ENCODE measurements around the gene PPP5C. TPM values are rescaled to one million over a fixed set of nuclear protein-coding genes. Genes with fewer than 3 reads are reported as not detected.

Gene PPP5C
- total and polyA plus RNA-seq, 9 of the 15 experiments (the other 6 are each of a cell fraction or from before 2014, with no cell fraction given) = 1.9 to 166 (median 108) TPM

- H3K9me1 ChIP-seq (ENCODE audit: control insufficient read depth, insufficient read depth, low read length) = no peaks in the 10 kb centered on the region
- H4K20me1 ChIP-seq (replicated peaks; ENCODE audit: control insufficient read depth, insufficient read depth, low read length) = no peaks in the 10 kb centered on the region
- 0 out of 5 replicates have a peak, but pooled peaks cover 0 to 2% of the 10 kb centered on the region in 2 experiments for H3K27me3 ChIP-seq (ENCODE audit: control insufficient read depth in 2 of 2, insufficient read depth in 2 of 2, low read length in 2 of 2)
- ATAC-seq = peak; percentile 24
- no peak for FAIRE-seq
- H2AFZ ChIP-seq (ENCODE audit: low read depth, low read length) = peak overlapping the region; percentile 88
- intact Hi-C loops (cut with micrococcal nuclease) = loop anchor here (2.0 kb wide), 1 partner anchor 29 kb away; no protein-coding TSS in a partner anchor
- in situ Hi-C loops (cut with MboI) = no loop called here
- CTCF ChIA-PET (ENCODE audit: low intra/inter-chr PET ratio) = interaction anchor here (2.2 to 13.2 kb wide), 2 partner anchors 83 to 109 kb away, joined by 7 to 325 read pairs; no protein-coding TSS in a partner anchor
- WGBS (ENCODE audit: insufficient coverage, low coverage, missing lambda C conversion rate) = 47% methylated on average over 32 of the region's 36 CpGs
- H3K9ac ChIP-seq (ENCODE audit: insufficient read depth in 1 of 2, low read depth in 2 of 2, low read length in 2 of 2) = peak overlapping the region; percentile 24 to 78; a peak in 3 of 4 replicates
- no peaks in the 10 kb centered on the region; the same call in 2 of the 3 replicates for H3K36me3 ChIP-seq (ENCODE audit: control insufficient read depth, insufficient read depth, low read length)
- peak; percentile 33 to 58 (median 48) for DNase-seq (ENCODE audit: extremely low read depth in 1 of 4, low spot score in 3 of 4)
- no peak overlapping the region for H3K4me3 ChIP-seq
- POLR2A ChIA-PET = interaction anchor here (1.0 to 2.4 kb wide), 2 partner anchors 9 to 104 kb away, joined by 3 to 9 read pairs; partner anchors contain the start of gene CCDC8
- peak overlapping the region; percentile 54; the same call in 1 of the 2 replicates for H3K4me2 ChIP-seq (ENCODE audit: insufficient read depth, low read length)
- peak overlapping the region; percentile 37; the same call in 2 of the 3 replicates for H3K27ac ChIP-seq (ENCODE audit: extremely low read depth, low read depth, low read length)
- no TSS peak for BruUV-seq (replicated peaks)
- H3K79me2 ChIP-seq (ENCODE audit: control insufficient read depth, insufficient read depth, low read length) = no peaks in the 10 kb centered on the region
- H3K4me1 ChIP-seq (replicated peaks in 1 of 2; ENCODE audit: control insufficient read depth in 2 of 2, insufficient read depth in 2 of 2, low read length in 2 of 2) = peaks cover 16 to 28% of the 10 kb centered on the region in 2 experiments
- no peaks in the 10 kb centered on the region for H3K9me3 ChIP-seq (replicated peaks; ENCODE audit: control insufficient read depth, insufficient read depth, low read depth, low read length)
- TF ChIP-seq HINFP (tag; conservative IDR thresholded peaks at IDR 0.05; ENCODE audit: low read depth) (no peak), MAX (CRISPR knock-in tag; IDR thresholded peaks at IDR 0.05) (peak; percentile 42; the same call in 1 of the 2 replicates), ZZZ3 (IDR thresholded peaks at IDR 0.05) (no peak), EGR1 (conservative IDR thresholded peaks at IDR 0.05) (no peak), SRSF3 (IDR thresholded peaks at IDR 0.05; ENCODE audit: insufficient read depth, low read length) (no peak), GMEB1 (CRISPR knock-in tag; IDR thresholded peaks at IDR 0.05) (no peak), ZBTB33 (CRISPR knock-in tag; IDR thresholded peaks at IDR 0.05) (peak; percentile 82), THAP12 (CRISPR knock-in tag; IDR thresholded peaks at IDR 0.05) (no peak), CHCHD3 (CRISPR knock-in tag; IDR thresholded peaks at IDR 0.05) (no peak)
Observed at GRCh38 chr19:46404055-46404752, 57.3 kb downstream of the PPP5C start.
